NT2/D1 (cell line): ENCODE measurements around the gene CLEC16A.

Source experiments
- SUZ12 ChIP-seq: IDR thresholded peaks from 2 replicates; pipeline ENCODE4 v1.6.1; 2011; ENCODE audit not compliant: insufficient read length, insufficient read depth; ENCODE audit errors: extremely low read depth
- YY1 ChIP-seq: IDR thresholded peaks from 2 replicates; pipeline ENCODE4 v1.6.1; 2011; ENCODE audit not compliant: insufficient read length, insufficient read depth

DNA sequence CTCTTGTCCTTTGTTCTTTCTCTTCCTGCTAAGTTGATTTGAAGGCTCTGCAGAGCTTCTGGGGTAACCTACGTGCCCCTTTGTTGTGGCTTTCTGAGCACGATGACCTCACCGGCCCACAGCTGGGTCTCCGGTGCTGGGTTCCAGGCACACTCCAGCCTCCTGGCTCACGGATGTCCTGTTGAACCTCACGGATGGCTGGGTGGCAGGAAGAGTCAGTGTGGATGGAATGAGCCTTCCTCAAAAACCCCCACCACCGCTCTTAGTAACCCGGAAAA lies 195.7 kb downstream of the CLEC16A start:
- TF ChIP-seq SUZ12 (no peak), YY1 (no peak)
